PC-3 (cell line): ENCODE data around the gene GALNTL6. TPM values are rescaled to one million over a fixed set of nuclear protein-coding genes. Genes with fewer than 3 reads are reported as not detected.

Experiments
- ATAC-seq: fragments of 200-7000 bp; cut with Tn5 transposase; 2 replicates; pipeline ENCODE4 v1.9.1; 2020; ENCODE audit warnings: mild to moderate bottlenecking, moderate library complexity
- BruUV-seq: library from RNA; stranded (reverse); fragments of 400-500 nt; replicated peaks from 2 replicates; lab custom pipeline; 2021; lab: Mats Ljungman, UMichigan
- CTCF ChIA-PET: fragments of 300-600 bp; sonication (Branson Sonifier 250); formaldehyde crosslinking; loops from one replicate; lab custom pipeline; 2022; ENCODE audit warnings: antibody characterized with exemption; lab: Charles Lee
- POLR2A ChIA-PET: fragments of 300-600 bp; sonication (Branson Sonifier 250); formaldehyde crosslinking; loops from one replicate; lab custom pipeline; 2022; ENCODE audit warnings: antibody characterized with exemption; ENCODE audit not compliant: unreplicated experiment; lab: Charles Lee
- DNase-seq: peaks from one replicate; pipeline ENCODE4 v3.0.0-alpha.2; 2015
- H2AFZ ChIP-seq: fragments of 300-600 bp; sonication (generic); 2 replicates; pipeline ENCODE4 v1.6.0; 2016; ENCODE audit warnings: antibody characterized with exemption, low read length
- H3F3A ChIP-seq: fragments of 300-600 bp; sonication (generic); one replicate; pipeline ENCODE4 v1.6.0; 2017; ENCODE audit warnings: antibody characterized with exemption, low read length, control low read depth, mild to moderate bottlenecking; ENCODE audit not compliant: unreplicated experiment
- H3K27ac ChIP-seq: fragments of 300-600 bp; sonication (generic); 2 replicates; pipeline ENCODE4 v1.5.1; 2016; ENCODE audit warnings: mild to moderate bottlenecking, low read length
- H3K27me3 ChIP-seq: fragments of 300-600 bp; sonication (generic); 2 replicates; pipeline ENCODE4 v1.6.1; 2016; ENCODE audit warnings: low read length, mixed read lengths
- H3K36me3 ChIP-seq: fragments of 300-600 bp; sonication (generic); 2 replicates; pipeline ENCODE4 v1.6.1; 2016; ENCODE audit warnings: low read depth, mixed run types, low read length, mixed read lengths
- H3K4me1 ChIP-seq: fragments of 300-600 bp; sonication (generic); 2 replicates; pipeline ENCODE4 v1.5.1; 2016; ENCODE audit warnings: low read length; ENCODE audit not compliant: insufficient read depth
- H3K4me2 ChIP-seq: fragments of 300-600 bp; sonication (generic); 2 replicates; pipeline ENCODE4 v1.6.0; 2016; ENCODE audit warnings: low read length
- H3K4me3 ChIP-seq: fragments of 300-600 bp; sonication (generic); 2 replicates; pipeline ENCODE4 v1.5.1; 2016; ENCODE audit warnings: mild to moderate bottlenecking, low read length, mixed read lengths
- H3K79me2 ChIP-seq: fragments of 300-600 bp; sonication (generic); 2 replicates; pipeline ENCODE4 v1.6.1; 2017; ENCODE audit warnings: low read length, mixed read lengths
- H3K9ac ChIP-seq: fragments of 300-600 bp; sonication (generic); 2 replicates; pipeline ENCODE4 v1.6.0; 2016; ENCODE audit warnings: mild to moderate bottlenecking, low read length
- H3K9me2 ChIP-seq: fragments of 300-600 bp; sonication (generic); replicated peaks from 2 replicates; pipeline ENCODE4 v1.6.1; 2016; ENCODE audit warnings: mixed run types, low read length, mixed read lengths
- H3K9me3 ChIP-seq: fragments of 300-600 bp; sonication (generic); 2 replicates; pipeline ENCODE4 v1.6.1; 2016; ENCODE audit warnings: low read length, mixed read lengths
- H4K20me1 ChIP-seq: fragments of 300-600 bp; sonication (generic); 2 replicates; pipeline ENCODE4 v1.6.1; 2016; ENCODE audit warnings: low read length, mixed read lengths
- EZH2 ChIP-seq: fragments of 300-600 bp; sonication (generic); IDR thresholded peaks from one replicate; pipeline ENCODE4 v1.6.1; 2017; ENCODE audit warnings: antibody characterized with exemption, mild to moderate bottlenecking, low read length; ENCODE audit not compliant: unreplicated experiment
- EZH2phosphoT487 ChIP-seq: fragments of 300-600 bp; sonication (generic); IDR thresholded peaks from 2 replicates; pipeline ENCODE4 v1.6.1; 2018; ENCODE audit warnings: mild to moderate bottlenecking, antibody characterized with exemption, low read length, borderline replicate concordance
- intact Hi-C: fragments of 100-400 bp; cut with micrococcal nuclease; formaldehyde crosslinking; loops from 2 replicates; pipeline ENCODE4 v1.9.0; 2023
- total RNA-seq: library from RNA; depleted of rRNA; stranded (reverse); fragments of >200 nt; gene quantifications from 2 replicates; pipeline ENCODE4 v1.2.3, GENCODE V29; 2014
- TF ChIP-seq, protein P1 (sequence below): fragments of 300-600 bp; sonication (generic); conservative IDR thresholded peaks from 2 replicates; pipeline ENCODE4 v1.5.1; 2017; ENCODE audit warnings: antibody characterized with exemption, low read depth, mild to moderate bottlenecking, low read length

The GALNTL6 gene
- total RNA-seq, 1 experiment from 2014 or later, result not detected

GRCh38 chr4:172736046-172736445 is 922.8 kb downstream of the GALNTL6 start:
- H3K4me3 ChIP-seq, result no peak overlapping the region
- H3K9me2 ChIP-seq, result no peaks in the 10 kb centered on the region
- POLR2A ChIA-PET, result no interaction called here
- ATAC-seq, result no peak
- H3K27ac ChIP-seq, result no peak overlapping the region
- no peak for DNase-seq
- H3K4me2 ChIP-seq, result no peak overlapping the region
- BruUV-seq, result no TSS peak
- H3K27me3 ChIP-seq, result no peaks in the 10 kb centered on the region
- no peaks in the 10 kb centered on the region for H3K79me2 ChIP-seq
- H2AFZ ChIP-seq, result no peak overlapping the region
- H3K9ac ChIP-seq, result no peak overlapping the region
- CTCF ChIA-PET, result no interaction called here
- H3K36me3 ChIP-seq, result no peaks in the 10 kb centered on the region
- TF ChIP-seq, protein P1, sequence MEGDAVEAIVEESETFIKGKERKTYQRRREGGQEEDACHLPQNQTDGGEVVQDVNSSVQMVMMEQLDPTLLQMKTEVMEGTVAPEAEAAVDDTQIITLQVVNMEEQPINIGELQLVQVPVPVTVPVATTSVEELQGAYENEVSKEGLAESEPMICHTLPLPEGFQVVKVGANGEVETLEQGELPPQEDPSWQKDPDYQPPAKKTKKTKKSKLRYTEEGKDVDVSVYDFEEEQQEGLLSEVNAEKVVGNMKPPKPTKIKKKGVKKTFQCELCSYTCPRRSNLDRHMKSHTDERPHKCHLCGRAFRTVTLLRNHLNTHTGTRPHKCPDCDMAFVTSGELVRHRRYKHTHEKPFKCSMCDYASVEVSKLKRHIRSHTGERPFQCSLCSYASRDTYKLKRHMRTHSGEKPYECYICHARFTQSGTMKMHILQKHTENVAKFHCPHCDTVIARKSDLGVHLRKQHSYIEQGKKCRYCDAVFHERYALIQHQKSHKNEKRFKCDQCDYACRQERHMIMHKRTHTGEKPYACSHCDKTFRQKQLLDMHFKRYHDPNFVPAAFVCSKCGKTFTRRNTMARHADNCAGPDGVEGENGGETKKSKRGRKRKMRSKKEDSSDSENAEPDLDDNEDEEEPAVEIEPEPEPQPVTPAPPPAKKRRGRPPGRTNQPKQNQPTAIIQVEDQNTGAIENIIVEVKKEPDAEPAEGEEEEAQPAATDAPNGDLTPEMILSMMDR, result no peak
- TF ChIP-seq EZH2phosphoT487 (no peak), EZH2 (no peak)
- intact Hi-C loops, result no loop called here
- no peaks in the 10 kb centered on the region for H3K4me1 ChIP-seq
- H3K9me3 ChIP-seq, result no peaks in the 10 kb centered on the region
- H4K20me1 ChIP-seq, result no peaks in the 10 kb centered on the region
- no peaks in the 10 kb centered on the region for H3F3A ChIP-seq

DNA sequence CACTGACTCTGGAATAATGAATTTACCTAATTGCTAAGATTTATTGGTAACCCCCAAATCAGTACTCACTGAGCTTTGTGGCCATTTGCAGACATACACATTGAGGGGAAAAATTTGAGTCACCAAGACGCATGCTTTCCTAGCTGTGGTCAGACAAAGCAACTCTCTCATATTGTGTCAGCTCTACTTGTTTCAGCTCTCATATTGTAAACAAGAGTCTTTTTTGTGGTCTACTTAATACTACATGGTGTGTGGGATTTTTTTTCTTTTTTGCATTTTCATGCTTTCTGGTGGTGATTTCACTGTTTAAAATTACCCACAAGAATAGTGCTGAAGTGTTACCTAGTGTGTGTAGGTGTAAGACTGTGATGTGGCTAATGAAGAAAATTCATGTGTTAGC is 927.2 kb downstream of the GALNTL6 start:
- ATAC-seq, result no peak
- ChIA-PET POLR2A (no interaction called here), CTCF (no interaction called here)
- H3K4me3 ChIP-seq, result no peak overlapping the region
- H3K9me2 ChIP-seq, result no peaks in the 10 kb centered on the region
- H3K9me3 ChIP-seq, result no peaks in the 10 kb centered on the region
- H4K20me1 ChIP-seq, result no peaks in the 10 kb centered on the region
- no peaks in the 10 kb centered on the region for H3K27me3 ChIP-seq
- H3K36me3 ChIP-seq, result no peaks in the 10 kb centered on the region
- no peak for TF ChIP-seq EZH2
- TF ChIP-seq, protein P1, result no peak
- TF ChIP-seq EZH2phosphoT487, result no peak
- H3K4me1 ChIP-seq, result no peaks in the 10 kb centered on the region
- intact Hi-C loops, result no loop called here
- no peaks in the 10 kb centered on the region for H3F3A ChIP-seq
- H2AFZ ChIP-seq, result no peak overlapping the region
- no peak overlapping the region for H3K27ac ChIP-seq
- no peak for DNase-seq
- BruUV-seq, result no TSS peak
- H3K9ac ChIP-seq, result no peak overlapping the region
- no peak overlapping the region for H3K4me2 ChIP-seq
- no peaks in the 10 kb centered on the region for H3K79me2 ChIP-seq

GRCh38 chr4:172750910-172751309 is 937.7 kb downstream of the GALNTL6 start:
- no TSS peak for BruUV-seq

More at GRCh38 chr4:172750910-172751309, 937.7 kb downstream of the GALNTL6 start:
- TF ChIP-seq, protein P1, result no peak
- TF ChIP-seq EZH2 (no peak), EZH2phosphoT487 (no peak)
- POLR2A ChIA-PET, result no interaction called here
- H3K79me2 ChIP-seq, result no peaks in the 10 kb centered on the region
- ATAC-seq (no peak), DNase-seq (no peak)
- no peaks in the 10 kb centered on the region for H3F3A ChIP-seq
- H4K20me1 ChIP-seq, result no peaks in the 10 kb centered on the region
- H3K27ac ChIP-seq, result no peak overlapping the region
- H2AFZ ChIP-seq, result no peak overlapping the region
- H3K27me3 ChIP-seq, result no peaks in the 10 kb centered on the region
- no peaks in the 10 kb centered on the region for H3K4me1 ChIP-seq
- CTCF ChIA-PET, result no interaction called here
- no peak overlapping the region for H3K4me3 ChIP-seq
- no peak overlapping the region for H3K9ac ChIP-seq
- H3K9me3 ChIP-seq, result no peaks in the 10 kb centered on the region
- intact Hi-C loops, result no loop called here
- no peak overlapping the region for H3K4me2 ChIP-seq
- H3K9me2 ChIP-seq, result no peaks in the 10 kb centered on the region
- H3K36me3 ChIP-seq, result no peaks in the 10 kb centered on the region
